Measurements from ENCODE around the gene P2RY6.

The P2RY6 gene

DNA sequence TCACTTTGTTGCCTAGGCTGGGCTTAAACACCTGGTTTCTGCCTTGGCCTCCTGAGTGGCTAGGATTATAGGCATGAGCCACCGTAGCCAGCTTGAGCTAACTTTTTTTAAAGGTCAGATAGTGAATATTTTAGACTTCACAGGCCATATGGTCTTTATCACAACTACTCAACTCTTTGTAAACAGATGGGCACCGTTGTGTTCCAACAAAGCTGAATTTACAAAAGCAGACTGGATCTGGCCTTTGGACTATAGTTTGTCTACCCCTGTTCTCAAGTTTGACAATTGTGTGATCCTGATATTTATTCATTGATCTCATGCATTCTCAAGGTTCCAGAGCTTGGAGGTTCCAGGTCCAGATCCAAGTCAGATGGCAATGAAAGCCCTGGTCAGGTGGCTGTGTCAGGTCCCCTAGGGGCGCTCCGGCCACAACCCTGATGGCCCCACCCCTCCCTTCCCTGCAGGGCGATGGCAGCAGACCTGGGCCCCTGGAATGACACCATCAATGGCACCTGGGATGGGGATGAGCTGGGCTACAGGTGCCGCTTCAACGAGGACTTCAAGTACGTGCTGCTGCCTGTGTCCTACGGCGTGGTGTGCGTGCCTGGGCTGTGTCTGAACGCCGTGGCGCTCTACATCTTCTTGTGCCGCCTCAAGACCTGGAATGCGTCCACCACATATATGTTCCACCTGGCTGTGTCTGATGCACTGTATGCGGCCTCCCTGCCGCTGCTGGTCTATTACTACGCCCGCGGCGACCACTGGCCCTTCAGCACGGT lies 38.3 kb upstream of the P2RY6 start:
- H3K27ac Mint-ChIP-seq = no peak overlapping the region

GRCh38 chr11:73234471-73235181 lies 37.5 kb upstream of the P2RY6 start:
- no peak overlapping the region for H3K27ac Mint-ChIP-seq
- no peaks in the 10 kb centered on the region for H3K9me3 Mint-ChIP-seq (ENCODE audit: low read depth)
- no peaks in the 10 kb centered on the region for H3K4me1 Mint-ChIP-seq (ENCODE audit: low read depth)

More for the DNA sequence above, 38.3 kb upstream of the P2RY6 start:
- Mint-ChIP-seq H3K27me3 (no peaks in the 10 kb centered on the region), H3K9me3 (ENCODE audit: low read depth) (no peaks in the 10 kb centered on the region), H3K4me1 (ENCODE audit: low read depth) (no peaks in the 10 kb centered on the region), H3K36me3 (no peaks in the 10 kb centered on the region), H3K4me3 (no peak overlapping the region)

GRCh38 chr11:73235236-73235786 lies 36.8 kb upstream of the P2RY6 start:
- H3K36me3 Mint-ChIP-seq = no peaks in the 10 kb centered on the region
- H3K4me3 Mint-ChIP-seq = no peak overlapping the region
- no peaks in the 10 kb centered on the region for H3K27me3 Mint-ChIP-seq

More at GRCh38 chr11:73234471-73235181, 37.5 kb upstream of the P2RY6 start:
- Mint-ChIP-seq H3K36me3 (no peaks in the 10 kb centered on the region), H3K27me3 (no peaks in the 10 kb centered on the region), H3K4me3 (no peak overlapping the region)

DNA sequence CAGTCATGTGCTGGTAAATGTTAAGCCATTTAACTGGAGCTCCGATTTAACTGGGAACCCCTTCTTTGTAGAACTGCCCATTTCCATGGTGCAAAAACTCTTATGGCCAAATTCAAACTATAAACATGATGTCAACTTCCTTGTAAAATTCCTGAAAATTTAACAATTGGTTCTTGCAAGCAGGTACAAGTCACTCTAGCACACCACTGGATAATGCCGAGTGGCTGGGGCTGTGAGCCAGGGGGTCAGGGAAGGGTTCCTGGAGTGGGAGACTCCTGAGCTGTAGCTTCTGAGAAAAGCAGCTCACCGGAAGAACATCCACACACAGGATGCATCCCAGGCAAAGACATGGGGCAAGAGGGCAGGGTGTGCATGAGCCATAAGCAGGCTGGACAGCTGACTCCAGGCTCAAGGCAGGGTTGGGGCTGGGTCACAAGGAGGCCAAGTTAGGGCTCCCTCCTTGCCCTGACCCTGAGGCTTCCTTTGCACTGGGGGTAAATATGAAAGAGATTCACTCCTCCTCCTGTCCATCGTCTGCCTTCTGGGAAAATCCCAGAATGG lies 35.9 kb upstream of the P2RY6 start:
- Mint-ChIP-seq H3K27me3 (no peaks in the 10 kb centered on the region), H3K36me3 (no peaks in the 10 kb centered on the region), H3K9me3 (ENCODE audit: low read depth) (no peaks in the 10 kb centered on the region), H3K4me1 (ENCODE audit: low read depth) (no peaks in the 10 kb centered on the region), H3K4me3 (no peak overlapping the region), H3K27ac (no peak overlapping the region)

More at GRCh38 chr11:73235236-73235786, 36.8 kb upstream of the P2RY6 start:
- Mint-ChIP-seq H3K27ac (no peak overlapping the region), H3K9me3 (ENCODE audit: low read depth) (no peaks in the 10 kb centered on the region), H3K4me1 (ENCODE audit: low read depth) (no peaks in the 10 kb centered on the region)

- no peak overlapping the region for H3K4me3 Mint-ChIP-seq
- H3K27ac Mint-ChIP-seq = no peak overlapping the region
- no peaks in the 10 kb centered on the region for H3K36me3 Mint-ChIP-seq
- H3K9me3 Mint-ChIP-seq (ENCODE audit: low read depth) = no peaks in the 10 kb centered on the region
- no peaks in the 10 kb centered on the region for H3K4me1 Mint-ChIP-seq (ENCODE audit: low read depth)
- no peaks in the 10 kb centered on the region for H3K27me3 Mint-ChIP-seq
These were observed 35.3 kb upstream of the P2RY6 start for GRCh38 chr11:73236854-73237253.

GRCh38 chr11:73237471-73238290 lies 34.5 kb upstream of the P2RY6 start:
- no peaks in the 10 kb centered on the region for H3K36me3 Mint-ChIP-seq
- no peak overlapping the region for H3K27ac Mint-ChIP-seq
- H3K9me3 Mint-ChIP-seq (ENCODE audit: low read depth) = no peaks in the 10 kb centered on the region
- H3K4me3 Mint-ChIP-seq = no peak overlapping the region
- H3K4me1 Mint-ChIP-seq (ENCODE audit: low read depth) = no peaks in the 10 kb centered on the region
- H3K27me3 Mint-ChIP-seq = no peaks in the 10 kb centered on the region

- Mint-ChIP-seq H3K27me3 (no peaks in the 10 kb centered on the region), H3K36me3 (no peaks in the 10 kb centered on the region), H3K27ac (no peak overlapping the region), H3K9me3 (ENCODE audit: low read depth) (no peaks in the 10 kb centered on the region), H3K4me3 (no peak overlapping the region), H3K4me1 (ENCODE audit: low read depth) (no peaks in the 10 kb centered on the region)
These were observed 33.0 kb upstream of the P2RY6 start for GRCh38 chr11:73239111-73239521.

GRCh38 chr11:73239571-73240189 lies 32.5 kb upstream of the P2RY6 start:
- H3K9me3 Mint-ChIP-seq (ENCODE audit: low read depth) = no peaks in the 10 kb centered on the region

GRCh38 chr11:73240190-73240781 lies 31.9 kb upstream of the P2RY6 start:
- Mint-ChIP-seq H3K27me3 (no peaks in the 10 kb centered on the region), H3K27ac (no peak overlapping the region), H3K4me1 (ENCODE audit: low read depth) (no peaks in the 10 kb centered on the region), H3K9me3 (ENCODE audit: low read depth) (no peaks in the 10 kb centered on the region), H3K4me3 (no peak overlapping the region), H3K36me3 (no peaks in the 10 kb centered on the region)

More at GRCh38 chr11:73239571-73240189, 32.5 kb upstream of the P2RY6 start:
- Mint-ChIP-seq H3K27me3 (no peaks in the 10 kb centered on the region), H3K27ac (no peak overlapping the region), H3K4me1 (ENCODE audit: low read depth) (no peaks in the 10 kb centered on the region), H3K36me3 (no peaks in the 10 kb centered on the region), H3K4me3 (no peak overlapping the region)

- H3K27me3 Mint-ChIP-seq = no peaks in the 10 kb centered on the region
- no peaks in the 10 kb centered on the region for H3K36me3 Mint-ChIP-seq
- H3K9me3 Mint-ChIP-seq (ENCODE audit: low read depth) = no peaks in the 10 kb centered on the region
- no peak overlapping the region for H3K4me3 Mint-ChIP-seq
- H3K4me1 Mint-ChIP-seq (ENCODE audit: low read depth) = no peaks in the 10 kb centered on the region
- no peak overlapping the region for H3K27ac Mint-ChIP-seq
These were observed 30.8 kb upstream of the P2RY6 start for GRCh38 chr11:73241300-73241699.

GRCh38 chr11:73242251-73243092 lies 29.7 kb upstream of the P2RY6 start:
- H3K4me1 Mint-ChIP-seq (ENCODE audit: low read depth) = no peaks in the 10 kb centered on the region
- no peaks in the 10 kb centered on the region for H3K27me3 Mint-ChIP-seq
- no peaks in the 10 kb centered on the region for H3K36me3 Mint-ChIP-seq
- no peaks in the 10 kb centered on the region for H3K9me3 Mint-ChIP-seq (ENCODE audit: low read depth)
- H3K4me3 Mint-ChIP-seq = no peak overlapping the region
- H3K27ac Mint-ChIP-seq = no peak overlapping the region

DNA sequence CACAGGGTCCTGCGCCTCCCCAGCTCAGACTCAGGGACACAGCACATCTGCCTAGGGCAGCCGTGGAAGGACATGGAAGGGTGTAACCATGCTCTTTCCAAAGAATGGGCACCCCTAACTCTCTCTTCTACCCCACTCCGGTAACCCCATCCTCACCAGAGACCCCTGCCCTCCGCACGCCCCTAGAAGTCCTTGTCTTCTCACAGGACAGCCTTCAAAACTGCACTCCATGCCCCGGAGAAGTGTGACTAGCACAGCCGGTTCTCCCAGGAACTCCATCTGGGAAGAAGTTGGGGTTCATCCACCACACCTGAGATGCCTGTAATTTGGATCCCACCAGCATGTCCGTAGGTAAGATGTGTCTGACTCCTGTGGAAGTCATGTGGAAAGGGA lies 29.0 kb upstream of the P2RY6 start:
- Mint-ChIP-seq H3K9me3 (ENCODE audit: low read depth) (no peaks in the 10 kb centered on the region), H3K27ac (no peak overlapping the region)

GRCh38 chr11:73244589-73245240 lies 27.4 kb upstream of the P2RY6 start:
- H3K4me3 Mint-ChIP-seq = no peak overlapping the region
- no peaks in the 10 kb centered on the region for H3K9me3 Mint-ChIP-seq (ENCODE audit: low read depth)
- H3K4me1 Mint-ChIP-seq (ENCODE audit: low read depth) = no peaks in the 10 kb centered on the region
- no peaks in the 10 kb centered on the region for H3K27me3 Mint-ChIP-seq
- no peak overlapping the region for H3K27ac Mint-ChIP-seq
- no peaks in the 10 kb centered on the region for H3K36me3 Mint-ChIP-seq

More for the DNA sequence above, 29.0 kb upstream of the P2RY6 start:
- H3K27me3 Mint-ChIP-seq = no peaks in the 10 kb centered on the region
- H3K36me3 Mint-ChIP-seq = no peaks in the 10 kb centered on the region
- H3K4me3 Mint-ChIP-seq = no peak overlapping the region
- no peaks in the 10 kb centered on the region for H3K4me1 Mint-ChIP-seq (ENCODE audit: low read depth)
